GM18502 (cell line): ENCODE results near the gene GSG1L.

Source experiments
- ATAC-seq: cut with Tn5 transposase; IDR thresholded peaks from one replicate; pipeline ENCODE4 v1.9.1; 2021; ENCODE audit warnings: mild to moderate bottlenecking; ENCODE audit not compliant: unreplicated experiment, poor library complexity

Gene GSG1L

GRCh38 chr16:27868180-27868579 is 195.3 kb downstream of the GSG1L start:
- ATAC-seq: no peak

- ATAC-seq: no peak
These were observed 196.1 kb downstream of the GSG1L start for GRCh38 chr16:27867122-27868110.

- no peak for ATAC-seq
These were observed 200.1 kb downstream of the GSG1L start for GRCh38 chr16:27863377-27863776.

GRCh38 chr16:27862953-27863352 is 200.6 kb downstream of the GSG1L start:
- ATAC-seq: no peak

- no peak for ATAC-seq
These were observed 203.4 kb downstream of the GSG1L start for GRCh38 chr16:27860091-27860490.

GRCh38 chr16:27859020-27859419 is 204.5 kb downstream of the GSG1L start:
- no peak for ATAC-seq

- no peak for ATAC-seq
These were observed 209.9 kb downstream of the GSG1L start for GRCh38 chr16:27853651-27854050.

- no peak for ATAC-seq
These were observed 210.4 kb downstream of the GSG1L start for GRCh38 chr16:27853101-27853500.

GRCh38 chr16:27852681-27853080 is 210.8 kb downstream of the GSG1L start:
- no peak for ATAC-seq

GRCh38 chr16:27852116-27852515 is 211.4 kb downstream of the GSG1L start:
- no peak for ATAC-seq

- ATAC-seq: no peak
These were observed 211.9 kb downstream of the GSG1L start for GRCh38 chr16:27851586-27851985.

GRCh38 chr16:27849621-27850020 is 213.9 kb downstream of the GSG1L start:
- no peak for ATAC-seq

- ATAC-seq: no peak
These were observed 216.4 kb downstream of the GSG1L start for GRCh38 chr16:27847030-27847550.

- no peak for ATAC-seq
These were observed 218.7 kb downstream of the GSG1L start for GRCh38 chr16:27844826-27845225.

- ATAC-seq: no peak
These were observed 219.7 kb downstream of the GSG1L start for GRCh38 chr16:27843800-27844199.

- no peak for ATAC-seq
These were observed 221.6 kb downstream of the GSG1L start for GRCh38 chr16:27841911-27842310.

GRCh38 chr16:27841061-27841801 is 222.3 kb downstream of the GSG1L start:
- ATAC-seq: no peak

GRCh38 chr16:27840311-27841060 is 223.0 kb downstream of the GSG1L start:
- no peak for ATAC-seq

- no peak for ATAC-seq
These were observed 224.1 kb downstream of the GSG1L start for GRCh38 chr16:27839419-27839818.

- no peak for ATAC-seq
These were observed 224.9 kb downstream of the GSG1L start for GRCh38 chr16:27838536-27839175.
